AG10803 (cell line): ENCODE measurements around the gene PTPRR.
A peak's percentile ranks its signal among the peaks of the same experiment; 100 is the strongest.

Source experiments
- DNase-seq: peaks from one replicate; pipeline ENCODE4 v3.0.0; 2010; ENCODE audit warnings: low read depth
- H3K4me3 ChIP-seq: 2 replicates; pipeline ENCODE4 v1.5.1; 2011; ENCODE audit warnings: mild to moderate bottlenecking, low read length, control low read depth
- CTCF ChIP-seq: conservative IDR thresholded peaks from 2 replicates; pipeline ENCODE4 v1.5.1; 2011; ENCODE audit warnings: mild to moderate bottlenecking, low read length, control low read depth, inconsistent platforms

PTPRR gene

GRCh38 chr12:70711831-70712230 lies 208.7 kb downstream of the PTPRR start:
- no peak for TF ChIP-seq CTCF
- H3K4me3 ChIP-seq = no peak overlapping the region
- no peak for DNase-seq

- no peak for DNase-seq
- no peak for TF ChIP-seq CTCF
- no peak overlapping the region for H3K4me3 ChIP-seq
These were observed 211.5 kb downstream of the PTPRR start for GRCh38 chr12:70709022-70709421.

GRCh38 chr12:70706611-70707010 lies 213.9 kb downstream of the PTPRR start:
- no peak for TF ChIP-seq CTCF
- no peak for DNase-seq
- no peak overlapping the region for H3K4me3 ChIP-seq

GRCh38 chr12:70698345-70698744 lies 222.2 kb downstream of the PTPRR start:
- no peak overlapping the region for H3K4me3 ChIP-seq
- no peak for TF ChIP-seq CTCF
- no peak for DNase-seq

- no peak for TF ChIP-seq CTCF
- no peak for DNase-seq
- H3K4me3 ChIP-seq = no peak overlapping the region
These were observed 225.0 kb downstream of the PTPRR start for GRCh38 chr12:70695361-70696023.

GRCh38 chr12:70692681-70693288 lies 227.8 kb downstream of the PTPRR start:
- peak; percentile 67 for TF ChIP-seq CTCF
- H3K4me3 ChIP-seq = no peak overlapping the region
- peak; percentile 44 for DNase-seq

- peak; percentile 28 for DNase-seq
- no peak for TF ChIP-seq CTCF
- no peak overlapping the region for H3K4me3 ChIP-seq
These were observed 229.4 kb downstream of the PTPRR start for GRCh38 chr12:70691018-70691672.
